GM21367 (cell line): Measurements from ENCODE around the gene PLEKHH3.
"Not testable (repeated sequence)": the region's sequence is repeated elsewhere in the genome, so short reads cannot be mapped to it uniquely, and the experiment has no call there.

Experiments used
- ATAC-seq: cut with Tn5 transposase; IDR thresholded peaks from one replicate; pipeline ENCODE4 v1.9.1; 2021; ENCODE audit not compliant: unreplicated experiment

Gene PLEKHH3

GRCh38 chr17:42673266-42673884, 3.4 kb downstream of the PLEKHH3 start:
- no peak for ATAC-seq

DNA sequence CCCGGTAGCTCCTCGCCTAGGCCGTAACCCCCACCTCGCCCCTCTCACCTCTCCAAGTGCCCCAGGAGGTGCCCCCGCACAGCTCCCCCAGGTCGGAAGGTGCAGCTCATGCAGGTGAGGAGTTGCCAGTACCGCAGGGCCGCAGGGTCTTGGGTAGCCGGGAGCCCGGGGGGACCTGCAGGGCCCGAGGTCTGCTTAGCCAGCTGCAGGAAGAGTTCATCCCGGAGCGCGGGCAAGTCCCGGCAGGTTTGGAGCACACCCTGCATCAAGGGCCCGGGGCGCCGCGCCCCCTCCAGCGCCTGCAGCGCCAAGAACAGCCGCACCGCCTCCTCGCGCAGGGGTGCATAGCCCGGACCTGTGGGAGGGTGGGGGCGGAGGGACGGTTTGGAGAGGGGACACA, 4.8 kb downstream of the PLEKHH3 start:
- no peak for ATAC-seq

GRCh38 chr17:42670789-42671657, 5.8 kb downstream of the PLEKHH3 start:
- no peak for ATAC-seq

DNA sequence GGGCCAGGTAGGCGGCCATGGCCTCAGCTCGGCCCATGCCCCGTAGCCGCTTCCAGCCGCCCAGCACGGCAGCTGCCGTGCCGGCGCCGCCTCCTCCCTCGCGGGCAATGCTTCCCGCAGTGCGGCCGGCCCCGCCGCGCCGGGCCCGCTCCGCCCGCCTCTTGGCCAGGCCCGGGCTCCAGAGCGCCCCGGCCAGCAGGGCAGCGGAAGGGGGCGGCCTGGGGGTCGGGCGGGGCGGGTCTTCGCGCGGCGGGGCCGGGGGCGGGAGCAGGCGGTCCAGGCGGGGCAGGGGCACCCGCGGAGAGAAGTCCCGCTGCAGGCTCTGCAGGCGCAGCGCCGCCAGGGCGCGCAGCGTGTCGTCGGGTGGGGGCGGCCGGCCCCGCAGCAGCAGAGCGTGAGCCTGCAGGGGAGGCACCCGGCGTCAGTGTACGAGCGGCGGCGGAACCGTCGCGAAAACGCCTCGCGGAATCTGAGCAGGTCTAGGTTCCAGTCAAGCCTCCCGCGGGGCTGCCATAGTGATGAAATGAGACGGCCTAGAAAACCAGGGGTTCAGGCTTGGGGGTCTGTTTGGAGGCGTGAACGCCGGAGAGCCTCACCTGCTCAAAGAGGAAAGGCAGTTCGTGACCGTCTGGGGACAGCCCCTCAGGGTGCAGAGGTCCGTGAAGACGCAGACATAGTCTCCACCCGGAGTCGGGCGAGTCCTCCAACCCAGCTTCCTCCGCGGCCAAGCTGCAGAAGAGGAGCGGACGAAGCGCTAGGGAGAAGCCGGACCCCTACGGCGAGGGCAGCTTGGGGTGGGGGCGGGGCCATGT, 6.6 kb downstream of the PLEKHH3 start:
- no peak for ATAC-seq

DNA sequence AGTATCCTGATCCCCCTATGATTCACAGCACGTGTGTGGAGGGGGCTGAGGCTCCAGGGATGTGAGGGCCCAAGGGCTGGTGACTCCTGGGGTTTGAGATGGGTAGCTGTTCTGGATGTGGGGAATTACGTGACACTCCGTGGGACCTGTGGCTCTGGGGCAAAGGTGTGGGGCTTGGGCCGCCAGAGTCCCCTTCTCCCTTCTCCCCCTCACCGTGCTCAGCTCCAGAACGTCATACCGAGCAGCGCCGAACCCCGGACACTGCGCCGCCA, 7.2 kb downstream of the PLEKHH3 start:
- ATAC-seq, result no peak

- no peak for ATAC-seq
Measured at GRCh38 chr17:42667088-42667951, 9.5 kb downstream of the PLEKHH3 start.

DNA sequence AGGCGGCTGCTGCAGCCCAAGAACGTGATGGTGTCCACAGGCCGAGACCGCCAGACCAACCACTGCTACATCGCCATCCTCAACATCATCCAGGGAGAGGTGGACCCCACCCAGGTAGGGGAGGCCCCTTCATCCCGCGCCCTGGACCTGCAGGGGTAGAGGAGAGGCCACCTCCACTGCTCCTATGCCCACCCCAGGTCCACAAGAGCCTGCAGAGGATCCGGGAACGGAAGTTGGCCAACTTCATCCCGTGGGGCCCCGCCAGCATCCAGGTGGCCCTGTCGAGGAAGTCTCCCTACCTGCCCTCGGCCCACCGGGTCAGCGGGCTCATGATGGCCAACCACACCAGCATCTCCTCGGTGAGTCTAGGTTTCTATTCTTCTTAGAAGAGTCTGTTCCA, 10.7 kb downstream of the PLEKHH3 start:
- not testable (repeated sequence) for ATAC-seq

DNA sequence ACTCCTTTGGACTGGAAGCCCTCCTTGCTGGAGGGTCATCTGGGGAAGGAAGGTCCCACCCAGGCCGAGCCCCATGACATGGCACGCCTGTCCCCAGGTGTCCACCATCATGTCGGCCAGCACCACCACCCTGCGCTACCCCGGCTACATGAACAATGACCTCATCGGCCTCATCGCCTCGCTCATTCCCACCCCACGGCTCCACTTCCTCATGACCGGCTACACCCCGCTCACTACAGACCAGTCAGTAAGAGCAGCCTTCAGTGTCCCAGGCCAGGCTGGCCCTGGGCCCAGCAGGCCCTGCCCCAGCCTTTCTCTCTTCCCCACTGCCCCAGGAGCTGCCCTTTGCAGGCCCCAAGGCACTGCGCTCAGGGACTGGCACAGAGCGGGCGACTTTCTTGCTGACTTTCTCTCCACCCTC, 11.2 kb downstream of the PLEKHH3 start:
- no peak for ATAC-seq

GRCh38 chr17:42660692-42661345, 16.0 kb downstream of the PLEKHH3 start:
- ATAC-seq, result no peak

GRCh38 chr17:42659932-42660274, 16.9 kb downstream of the PLEKHH3 start:
- not testable (repeated sequence) for ATAC-seq

GRCh38 chr17:42659079-42659931, 17.5 kb downstream of the PLEKHH3 start, which contains the start of gene TUBG2:
TUBG2 (plus strand) TSS chr17:42659284; CDS start chr17:42659504, 220 bp downstream.
- peak; percentile 44 for ATAC-seq

DNA sequence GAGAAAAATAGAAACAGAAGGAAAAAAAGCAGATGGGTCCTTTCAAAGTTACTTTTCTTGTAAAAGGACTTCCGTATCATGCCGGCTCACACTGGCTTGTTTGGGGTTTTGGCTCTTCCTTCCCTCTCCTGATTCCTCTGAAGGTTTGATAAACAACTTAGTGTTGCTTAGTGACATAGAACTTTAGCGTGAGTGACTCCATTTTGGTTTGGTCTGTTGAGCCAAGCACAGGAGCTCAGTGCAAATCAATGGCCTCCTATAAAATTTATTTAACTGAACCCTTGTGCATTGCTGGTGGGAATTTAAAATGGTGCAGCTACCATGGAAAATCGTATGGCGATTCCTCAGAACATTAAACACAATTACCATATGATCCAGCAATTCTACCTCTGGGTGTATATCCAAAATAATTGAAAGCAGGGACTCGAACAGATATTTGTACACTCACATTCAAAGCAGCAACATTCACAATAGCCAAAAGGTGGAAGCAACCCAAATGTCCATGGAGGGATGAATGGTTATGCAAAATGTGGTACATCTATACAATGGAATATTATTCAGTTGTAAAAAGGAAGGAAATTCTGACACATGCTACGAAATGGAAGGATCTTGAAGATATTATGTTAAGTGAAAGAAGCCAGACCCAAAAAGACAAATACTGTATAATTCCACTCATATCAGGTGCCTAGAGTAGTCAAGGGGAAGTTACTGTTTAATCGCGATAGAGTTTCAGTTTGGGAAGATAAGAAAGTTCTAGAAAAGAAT, 18.8 kb downstream of the PLEKHH3 start:
- no peak for ATAC-seq

DNA sequence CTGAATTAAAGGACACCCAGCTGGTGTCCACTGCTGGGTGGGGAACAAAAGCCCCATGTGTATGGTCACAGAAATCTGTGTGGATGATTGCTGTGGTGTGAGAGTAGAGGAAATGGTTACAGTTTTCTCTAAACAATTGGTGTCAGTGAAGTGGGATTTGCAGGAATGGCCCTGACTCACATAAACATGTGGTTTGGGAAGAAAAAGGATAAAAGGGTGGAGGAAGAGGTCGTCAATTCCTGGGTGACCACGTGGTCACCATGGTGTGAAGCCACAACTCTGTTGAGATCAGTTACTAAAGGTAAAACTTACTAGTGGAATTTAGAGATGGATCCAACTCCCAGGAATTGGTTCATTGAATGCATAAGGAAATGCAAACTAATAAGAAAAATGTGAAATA, 21.3 kb downstream of the PLEKHH3 start:
- no peak for ATAC-seq

DNA sequence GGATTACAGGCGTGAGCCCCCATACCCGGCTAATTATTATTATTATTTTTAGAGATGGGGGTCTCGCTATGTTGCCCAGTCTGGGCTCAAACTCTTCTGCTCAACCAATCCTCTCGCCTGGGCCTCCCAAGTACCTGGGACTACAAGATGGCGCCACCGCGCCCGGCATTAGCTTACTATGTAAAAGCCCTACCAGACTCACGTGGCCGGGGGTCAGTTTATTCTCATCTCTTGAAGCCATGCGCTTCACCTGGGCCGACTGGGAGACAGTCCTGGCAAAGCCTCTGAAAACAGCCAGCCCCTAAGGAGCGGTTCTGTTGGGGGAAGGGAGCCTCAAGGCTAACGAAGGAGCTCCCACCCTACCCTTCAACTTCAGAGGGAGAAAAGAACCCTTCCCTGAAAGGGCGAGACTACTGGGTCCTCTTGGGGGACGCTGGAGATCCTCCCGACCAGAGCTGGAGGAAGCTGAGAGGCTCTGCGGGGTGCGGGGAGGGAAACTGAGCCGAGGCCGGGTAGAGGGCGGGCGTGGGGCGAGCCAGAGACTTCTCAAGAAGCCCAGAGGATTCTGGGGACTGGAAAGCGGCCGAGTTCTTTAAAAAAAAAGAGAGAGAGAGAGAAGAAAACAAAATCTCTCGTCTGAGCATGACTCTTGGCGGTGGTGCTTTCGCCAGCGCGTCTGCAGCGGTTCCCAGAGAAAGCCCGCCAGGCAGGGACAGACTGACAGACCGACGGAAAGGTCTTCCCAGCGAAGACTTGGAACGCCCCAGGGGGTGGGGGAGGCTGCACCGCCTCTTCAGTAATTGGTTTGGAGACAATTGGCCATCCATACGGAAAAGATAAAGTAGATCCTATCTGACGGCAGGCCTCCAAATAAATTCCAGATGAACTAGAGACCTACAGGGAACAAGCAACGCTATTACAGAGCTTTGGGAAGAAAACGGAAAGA, 23.3 kb downstream of the PLEKHH3 start:
- ATAC-seq, result no peak

GRCh38 chr17:42651392-42651791, 25.4 kb downstream of the PLEKHH3 start:
- ATAC-seq, result no peak

GRCh38 chr17:42647778-42648177, 29.0 kb downstream of the PLEKHH3 start:
- ATAC-seq, result no peak

- no peak for ATAC-seq
Measured at GRCh38 chr17:42642336-42642735, 34.5 kb downstream of the PLEKHH3 start.

GRCh38 chr17:42640121-42640520, 36.7 kb downstream of the PLEKHH3 start:
- ATAC-seq, result no peak
